AG09309 (cell line): ENCODE results near the gene ESPL1.

ENCODE experiments used
- DNase-seq: peaks from one replicate; pipeline ENCODE4 v3.0.0-alpha.2; 2010; ENCODE audit warnings: low read depth
- H3K4me3 ChIP-seq: 2 replicates; pipeline ENCODE4 v1.5.1; 2011; ENCODE audit warnings: mild to moderate bottlenecking, low read depth, low read length, moderate library complexity; ENCODE audit not compliant: control insufficient read depth
- CTCF ChIP-seq: IDR thresholded peaks from 2 replicates; pipeline ENCODE4 v1.5.1; 2011; ENCODE audit warnings: mild to moderate bottlenecking, low read depth, low read length, inconsistent platforms; ENCODE audit not compliant: insufficient read depth, control insufficient read depth; ENCODE audit errors: missing control alignments

ESPL1 gene

DNA sequence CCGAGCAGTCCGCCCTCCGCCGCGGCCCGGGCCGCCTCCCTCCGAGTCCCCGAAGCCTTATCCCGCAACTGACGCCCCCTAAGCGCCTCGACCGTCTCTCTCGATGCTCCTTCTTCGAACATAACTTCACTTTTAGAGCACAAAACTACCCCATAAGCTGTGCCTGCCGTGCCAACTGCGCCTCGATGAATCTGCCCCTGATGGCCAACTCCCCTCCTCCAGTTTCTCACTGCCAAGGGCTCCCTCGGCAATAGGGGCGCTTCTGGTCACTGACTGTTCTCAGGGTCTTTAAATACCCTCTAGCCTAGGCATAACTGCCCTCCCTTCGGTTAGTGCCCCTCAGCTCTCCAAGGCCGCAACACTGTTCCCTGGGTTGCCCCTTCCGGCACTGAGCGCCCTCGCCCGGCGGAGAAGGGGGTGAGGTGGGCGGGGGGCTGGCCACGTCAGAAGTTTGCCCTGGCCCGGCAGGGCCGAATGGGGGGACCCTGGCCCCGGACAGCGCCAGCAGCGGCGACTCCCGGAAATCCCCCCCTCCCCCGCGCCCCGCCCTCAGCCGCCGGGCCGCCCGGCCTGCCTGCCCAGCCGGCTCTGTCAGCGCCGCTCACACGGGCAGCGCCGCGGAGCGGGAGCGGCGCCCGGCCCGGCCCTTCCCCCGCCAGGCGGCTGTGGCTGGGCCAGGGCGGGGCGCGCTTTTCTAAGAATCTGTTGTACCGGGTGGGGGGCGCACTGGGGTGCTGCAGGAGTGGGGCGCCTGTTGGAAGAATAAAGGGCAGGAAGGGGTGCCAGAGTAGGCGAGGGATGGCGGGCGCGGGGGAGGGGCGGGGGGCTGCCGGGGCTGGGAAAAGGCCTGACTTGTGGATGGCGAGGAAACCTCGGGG, 46.7 kb upstream of the ESPL1 start:
- peak overlapping the region; percentile 47 for H3K4me3 ChIP-seq
- no peak for DNase-seq
- TF ChIP-seq CTCF, result peak; percentile 16

- H3K4me3 ChIP-seq, result peak overlapping the region; percentile 23
- TF ChIP-seq CTCF, result no peak
- DNase-seq, result no peak
Observed at GRCh38 chr12:53222170-53222721, 45.9 kb upstream of the ESPL1 start.

- TF ChIP-seq CTCF, result no peak
- H3K4me3 ChIP-seq, result no peak overlapping the region
- DNase-seq, result no peak
Observed at GRCh38 chr12:53222806-53223261, 45.3 kb upstream of the ESPL1 start.

GRCh38 chr12:53223389-53224060, 44.6 kb upstream of the ESPL1 start:
- no peak overlapping the region for H3K4me3 ChIP-seq

GRCh38 chr12:53224061-53224896, 43.8 kb upstream of the ESPL1 start:
- no peak overlapping the region for H3K4me3 ChIP-seq
- no peak for DNase-seq
- TF ChIP-seq CTCF, result peak; percentile 34

More at GRCh38 chr12:53223389-53224060, 44.6 kb upstream of the ESPL1 start:
- no peak for DNase-seq
- TF ChIP-seq CTCF, result no peak

DNA sequence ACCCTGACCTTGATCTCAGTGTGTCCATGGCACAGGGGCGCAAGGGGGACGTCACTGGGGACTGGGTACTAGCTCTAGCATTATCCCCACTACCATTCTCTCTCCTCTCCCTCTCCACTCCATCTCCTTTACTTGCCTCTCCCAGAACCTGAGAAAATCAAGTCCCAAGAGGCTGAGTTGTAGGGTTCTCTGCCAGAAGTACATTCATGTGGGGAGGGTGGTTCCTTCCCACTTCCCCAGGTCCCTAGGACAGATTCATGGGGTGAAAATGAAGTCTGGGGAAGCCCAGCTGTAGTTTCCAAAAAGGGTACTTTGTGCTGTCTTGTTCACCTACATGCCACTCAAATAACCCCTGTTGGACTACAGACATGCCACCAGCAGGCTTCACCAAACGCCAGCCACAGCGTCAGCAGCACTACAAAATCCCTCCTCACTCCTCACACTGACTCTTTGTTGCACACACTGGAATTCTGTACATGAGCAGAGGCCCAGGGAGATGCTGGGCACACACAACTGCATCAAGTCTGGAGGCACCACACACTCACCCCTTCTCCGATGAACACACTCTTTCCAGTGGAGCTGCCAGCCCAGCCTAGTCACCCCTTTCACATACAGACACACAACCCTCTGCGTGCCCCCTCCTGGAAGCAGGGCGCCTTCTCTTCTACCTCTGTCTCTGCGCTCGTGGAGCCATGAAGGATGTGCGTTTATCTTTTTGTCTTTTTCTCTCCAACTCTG, 43.0 kb upstream of the ESPL1 start:
- no peak for TF ChIP-seq CTCF
- DNase-seq, result no peak
- no peak overlapping the region for H3K4me3 ChIP-seq
